Eye (tissue), 1 donor: ENCODE measurements around the gene UNK.
"Not testable (repeated sequence)": the region's sequence is repeated elsewhere in the genome, so short reads cannot be mapped to it uniquely, and the experiment has no call there.

ENCODE experiments used
- DNase-seq: peaks from one replicate; pipeline ENCODE4 v3.0.0-alpha.2; 2015

The UNK gene

DNA sequence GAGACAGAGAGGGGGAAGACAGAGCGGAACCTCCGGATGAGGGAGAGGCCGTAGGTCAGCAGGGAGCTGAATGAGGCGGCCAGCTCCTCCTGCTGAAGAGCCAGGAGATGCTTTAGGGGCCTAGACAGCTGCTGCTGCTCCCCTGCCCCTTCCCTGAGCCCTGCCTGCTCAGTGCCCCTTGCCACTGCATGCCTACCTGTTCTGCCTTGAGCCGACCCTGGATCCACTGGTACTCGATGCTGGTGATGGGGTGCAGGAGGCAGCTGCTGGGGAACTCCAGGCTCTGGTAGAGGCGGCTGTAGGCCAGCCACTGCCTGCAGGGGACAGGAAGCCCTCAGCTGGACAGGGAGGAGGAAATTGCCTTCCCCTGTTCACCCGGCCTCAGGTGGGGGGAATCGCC is 52.0 kb downstream of the UNK start:
- no peak for DNase-seq

DNA sequence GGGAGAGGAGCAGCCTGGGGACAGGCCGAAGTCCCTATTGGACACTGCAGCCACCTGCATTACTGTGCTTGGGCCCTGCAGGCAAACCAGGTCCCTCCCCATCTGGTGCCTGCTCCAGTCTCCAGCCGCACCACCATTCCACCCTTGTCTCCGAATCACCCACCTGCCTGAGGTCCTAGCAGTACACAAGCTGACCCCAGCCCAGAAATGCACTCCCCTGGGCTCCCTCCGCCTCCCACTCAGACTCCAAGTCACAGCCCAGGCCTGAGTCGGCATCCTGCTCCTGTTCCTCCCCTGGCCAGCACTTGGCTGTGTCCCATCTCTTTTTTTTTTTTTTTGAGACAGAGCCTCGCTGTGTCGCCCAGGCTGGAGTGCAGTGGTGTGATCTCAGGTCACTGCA is 53.3 kb downstream of the UNK start:
- DNase-seq: no peak

DNA sequence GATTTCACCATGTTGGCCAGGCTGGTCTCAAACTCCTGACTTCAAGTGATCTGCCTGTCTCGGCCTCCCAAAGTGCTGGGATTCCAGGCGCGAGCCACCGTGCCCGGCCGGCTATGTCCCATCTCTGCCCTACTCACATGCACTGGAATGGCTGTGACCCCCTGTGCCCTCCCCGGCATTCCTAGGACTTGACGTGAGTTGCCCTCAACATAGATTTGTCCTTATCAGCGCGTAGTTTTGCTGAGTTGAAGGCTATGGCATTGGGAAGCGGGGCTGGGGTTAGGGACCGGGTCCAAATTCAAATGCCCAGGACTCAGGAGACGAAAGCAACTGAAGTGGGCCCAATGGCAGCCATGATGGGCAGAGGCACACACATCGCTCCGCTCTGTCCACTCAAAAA is 53.8 kb downstream of the UNK start:
- no peak for DNase-seq

DNA sequence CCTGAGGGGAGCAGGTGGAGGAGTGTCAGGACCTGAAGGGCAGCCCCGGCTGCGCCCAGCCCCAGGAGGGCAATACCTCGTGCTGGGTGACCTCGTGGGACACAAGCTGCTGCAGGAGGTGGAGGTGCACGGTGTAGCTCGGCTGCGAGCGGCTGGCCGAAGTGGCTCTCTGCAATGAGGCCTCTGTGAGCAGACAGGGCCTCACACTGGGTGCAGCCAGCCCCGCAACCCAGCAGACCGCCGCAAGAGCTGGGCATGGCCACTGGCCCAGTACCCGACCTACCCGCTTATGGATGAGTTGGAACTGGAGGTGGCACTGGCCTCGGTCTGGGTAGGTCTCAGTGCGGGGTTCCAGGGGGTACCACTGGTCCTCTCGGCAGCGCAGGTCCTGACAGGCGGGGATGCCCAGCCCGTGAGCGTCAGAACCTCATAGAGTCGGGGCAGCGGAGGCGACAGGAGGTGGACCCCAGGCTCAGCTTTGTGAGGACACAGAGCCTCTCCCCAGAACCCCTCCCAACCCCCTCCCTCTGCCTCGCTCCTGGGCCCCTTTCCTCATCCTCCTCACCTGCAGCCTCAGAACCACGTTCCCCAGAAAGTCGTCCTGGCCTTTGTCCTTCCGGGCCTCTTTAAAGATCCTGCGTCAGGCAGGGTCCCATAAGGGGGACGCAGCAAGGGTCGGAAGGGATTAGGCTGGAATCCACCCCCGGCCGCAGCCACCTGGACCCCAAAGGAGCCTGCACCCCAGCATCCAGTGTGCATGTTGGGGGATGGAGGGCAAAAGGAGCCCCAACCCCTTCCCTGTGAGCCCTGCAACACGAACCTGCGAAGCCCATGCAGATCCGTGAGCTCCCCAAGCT is 55.6 kb downstream of the UNK start:
- DNase-seq: no peak

DNA sequence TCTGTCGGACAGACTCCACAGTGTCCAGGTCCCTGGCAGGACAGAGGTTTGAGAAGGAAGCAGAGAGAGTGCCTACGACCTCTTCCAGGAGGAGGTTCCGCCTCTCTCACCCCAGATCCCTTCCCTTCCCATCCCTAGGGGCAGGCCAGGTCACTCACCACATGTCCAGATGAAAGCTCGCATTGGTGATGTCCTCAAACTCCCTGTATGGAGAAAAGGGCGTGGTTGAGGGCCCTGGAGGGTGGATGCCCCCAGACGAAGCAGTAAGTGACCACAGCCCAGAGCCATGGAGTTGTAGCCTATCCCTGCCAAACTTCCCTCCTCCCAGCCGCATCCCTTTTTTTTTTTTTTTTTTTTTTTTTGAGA is 56.2 kb downstream of the UNK start:
- no peak for DNase-seq

DNA sequence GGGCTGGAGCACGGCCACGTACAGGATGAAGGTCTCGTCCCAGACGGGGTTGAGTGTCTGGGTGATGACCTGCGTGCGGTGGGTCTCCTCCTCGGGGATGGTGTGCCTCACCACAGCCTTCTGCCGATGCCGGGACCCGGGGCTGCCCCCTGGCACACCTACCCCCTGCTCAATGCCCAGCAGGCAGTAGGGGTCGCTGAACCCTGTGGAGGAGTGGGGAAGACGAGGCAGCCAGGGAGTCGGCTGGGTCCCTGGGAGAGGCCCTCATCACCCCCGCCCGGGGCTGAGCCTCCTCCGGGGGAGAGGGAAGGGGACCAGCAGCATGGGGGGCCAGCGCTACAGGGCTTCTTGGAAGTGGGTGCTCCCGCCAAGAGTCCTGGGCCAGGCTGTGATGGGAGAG is 57.8 kb downstream of the UNK start:
- no peak for DNase-seq

DNA sequence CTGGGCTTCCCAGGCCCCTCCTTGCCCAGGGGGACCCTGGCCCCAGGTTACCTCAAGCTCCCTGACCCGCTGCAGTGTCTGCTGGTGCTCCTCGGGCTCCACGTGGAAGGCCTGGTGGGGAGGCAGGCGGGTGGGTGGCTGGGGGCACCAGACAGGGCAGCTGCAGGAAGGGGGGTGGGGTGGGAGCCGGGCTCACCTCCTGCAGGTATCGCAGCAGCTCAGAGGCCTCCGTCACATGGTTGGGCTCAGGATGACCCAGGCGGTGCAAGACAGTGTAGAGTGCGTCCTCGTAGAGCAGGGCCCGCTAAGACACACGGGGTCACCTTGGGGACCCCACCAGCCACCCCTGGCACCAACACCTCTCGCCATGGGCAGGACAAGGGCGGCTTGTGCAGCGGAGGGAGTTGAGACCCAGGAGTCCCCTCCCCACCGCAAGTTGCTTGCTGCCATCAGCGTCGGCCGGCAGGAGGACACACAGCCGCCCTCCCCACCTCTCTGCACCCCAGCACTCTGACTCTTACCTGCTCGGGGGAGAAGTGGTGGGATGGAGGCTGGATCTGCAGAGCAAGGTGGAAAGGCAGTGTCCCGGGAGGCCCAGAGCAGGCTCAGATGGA is 58.5 kb downstream of the UNK start:
- DNase-seq: no peak

DNA sequence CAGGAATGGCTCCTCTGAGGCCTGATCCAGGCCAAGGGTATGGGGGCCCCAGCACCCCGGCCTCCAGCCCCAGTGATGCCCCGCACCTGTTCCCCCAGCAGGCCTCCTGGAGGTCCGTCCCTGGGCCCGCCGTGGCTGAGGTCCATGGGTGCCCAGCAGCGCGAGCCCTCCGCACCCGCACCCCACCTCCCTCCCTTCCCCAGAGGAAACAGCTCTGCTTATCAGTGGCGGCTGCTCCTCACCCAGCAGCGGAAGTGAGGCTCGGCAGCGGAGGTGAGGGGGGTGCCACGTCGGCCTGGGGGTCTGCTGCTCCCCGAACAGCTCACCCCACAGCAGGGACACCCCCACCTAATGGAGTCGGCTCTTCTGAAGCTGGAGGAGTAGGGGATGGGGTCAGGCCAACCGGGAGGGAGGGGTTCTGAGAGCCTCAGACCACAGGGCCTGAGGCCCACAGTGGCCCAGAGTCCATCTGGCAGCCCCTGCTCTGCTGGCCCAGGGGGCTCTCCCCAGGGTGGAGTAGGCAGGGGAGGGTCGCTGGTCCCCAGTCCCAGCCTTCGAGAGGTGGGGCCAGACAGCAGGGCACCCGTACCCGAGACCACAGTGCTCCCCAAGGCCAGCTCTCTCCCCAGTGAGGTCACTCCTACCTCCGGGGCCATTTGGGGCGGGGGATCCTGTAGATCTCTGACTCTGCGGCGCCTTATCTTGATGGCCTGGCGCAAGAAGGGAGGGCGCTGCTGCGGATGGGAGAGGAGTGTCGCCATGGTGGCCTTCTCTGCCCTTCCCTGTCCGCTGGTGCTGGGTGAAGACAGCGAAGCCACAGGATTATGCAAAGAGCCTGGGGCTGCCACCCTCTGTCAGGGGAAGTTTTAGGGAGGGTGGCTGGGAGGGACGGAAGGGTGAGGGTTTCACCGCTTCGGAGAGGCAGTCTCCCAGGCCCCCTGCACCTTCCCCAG is 59.2 kb downstream of the UNK start, which contains the start of gene UNC13D:
UNC13D (minus strand) TSS at position 828 of the 953 bp plus-strand sequence; CDS start at position 761, 67 bp downstream.
- no peak for DNase-seq

DNA sequence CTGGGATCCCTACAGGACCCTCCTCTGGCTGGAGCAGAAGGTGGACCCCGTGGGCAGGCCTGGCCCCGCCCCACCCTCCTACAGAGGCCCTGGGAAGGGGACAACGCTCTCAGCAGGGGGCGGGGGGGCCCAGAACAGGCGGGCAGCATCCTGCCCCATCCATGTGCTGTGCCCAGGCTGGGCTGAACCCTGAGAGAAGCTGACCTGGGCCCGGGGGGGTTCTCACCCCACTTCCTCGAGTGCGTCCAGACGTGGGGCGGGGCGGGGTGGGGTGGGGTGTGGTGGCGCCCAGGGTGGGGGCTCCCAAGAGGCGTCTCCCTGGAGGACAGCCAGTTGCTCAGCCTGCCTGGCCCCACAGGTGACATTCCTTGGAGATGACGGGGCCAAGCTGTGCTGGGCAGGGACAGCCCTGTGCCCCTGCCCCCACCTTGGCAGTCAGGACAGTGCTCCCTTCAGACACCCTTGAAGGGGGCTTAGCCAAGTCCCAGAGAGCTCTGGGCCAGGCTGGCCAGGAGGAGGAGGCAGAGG is 60.0 kb downstream of the UNK start:
- DNase-seq: no peak

DNA sequence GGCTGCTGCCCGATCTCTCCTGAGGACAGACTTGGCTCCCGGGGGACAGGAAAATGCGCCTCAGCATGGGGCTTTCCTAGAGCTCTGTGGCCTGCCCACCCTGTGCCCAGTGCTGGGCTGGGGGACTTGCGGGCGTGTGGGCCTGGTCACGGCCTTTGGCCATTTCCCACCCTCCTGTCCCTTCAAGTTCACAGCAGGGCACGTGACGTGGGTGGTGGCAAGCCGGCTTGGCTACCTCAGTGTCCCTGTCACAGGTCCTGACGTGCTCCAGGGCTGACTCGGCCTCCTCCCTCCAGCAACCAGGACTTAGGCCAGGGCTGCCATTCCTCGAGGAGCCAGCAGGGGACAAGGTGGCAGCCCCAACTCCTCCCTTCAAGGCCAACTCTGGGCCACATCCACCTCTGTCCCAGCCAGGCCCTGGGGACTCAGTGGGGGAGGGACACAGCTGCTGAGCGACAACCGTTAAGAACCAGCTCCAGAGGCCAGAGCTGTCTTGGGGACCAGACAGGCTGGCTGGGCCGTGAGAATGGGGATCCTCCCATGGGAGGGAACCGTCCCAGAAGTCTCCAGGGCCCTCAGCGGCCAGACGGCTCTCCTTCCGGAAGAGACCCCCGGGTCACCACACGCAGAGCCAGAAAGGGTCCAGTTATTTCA is 60.6 kb downstream of the UNK start:
- peak; percentile 86 for DNase-seq

DNA sequence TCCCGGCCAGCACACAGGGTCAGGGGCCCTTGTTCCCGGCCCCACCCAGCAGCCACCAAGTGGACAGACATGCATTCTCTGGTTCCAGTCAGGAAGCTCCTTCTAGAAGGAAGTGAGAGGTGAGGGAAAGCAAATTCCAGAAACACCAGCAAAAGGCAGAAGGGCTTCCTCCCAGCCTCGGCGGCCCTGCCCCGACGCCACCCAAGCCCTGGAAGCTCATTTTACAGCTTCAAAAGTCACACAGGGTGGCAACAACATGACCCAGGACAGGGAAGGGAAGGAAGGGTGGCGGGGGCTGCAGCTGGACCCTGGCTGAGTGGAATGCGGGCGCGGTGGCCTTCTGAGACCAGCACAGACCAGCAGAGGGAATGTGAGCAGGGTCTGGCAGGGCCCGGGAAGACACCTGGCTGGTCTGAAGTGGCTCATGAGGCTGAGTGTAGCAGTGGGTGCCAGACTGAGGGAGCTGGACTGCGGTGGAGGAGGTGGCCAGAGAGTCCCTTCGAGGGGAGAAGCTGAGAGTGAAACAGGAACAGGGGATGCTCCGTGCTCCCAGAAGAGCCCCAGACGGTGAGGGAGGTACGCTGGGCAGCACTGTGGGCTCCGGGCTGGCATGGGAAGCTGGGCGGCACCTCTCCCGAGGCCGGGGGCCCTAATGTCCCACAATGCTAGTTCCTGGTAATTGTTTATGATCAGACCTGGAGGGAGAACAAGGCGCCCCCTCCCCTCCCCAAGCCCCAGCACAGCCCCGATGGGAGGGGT is 61.5 kb downstream of the UNK start:
- no peak for DNase-seq

DNA sequence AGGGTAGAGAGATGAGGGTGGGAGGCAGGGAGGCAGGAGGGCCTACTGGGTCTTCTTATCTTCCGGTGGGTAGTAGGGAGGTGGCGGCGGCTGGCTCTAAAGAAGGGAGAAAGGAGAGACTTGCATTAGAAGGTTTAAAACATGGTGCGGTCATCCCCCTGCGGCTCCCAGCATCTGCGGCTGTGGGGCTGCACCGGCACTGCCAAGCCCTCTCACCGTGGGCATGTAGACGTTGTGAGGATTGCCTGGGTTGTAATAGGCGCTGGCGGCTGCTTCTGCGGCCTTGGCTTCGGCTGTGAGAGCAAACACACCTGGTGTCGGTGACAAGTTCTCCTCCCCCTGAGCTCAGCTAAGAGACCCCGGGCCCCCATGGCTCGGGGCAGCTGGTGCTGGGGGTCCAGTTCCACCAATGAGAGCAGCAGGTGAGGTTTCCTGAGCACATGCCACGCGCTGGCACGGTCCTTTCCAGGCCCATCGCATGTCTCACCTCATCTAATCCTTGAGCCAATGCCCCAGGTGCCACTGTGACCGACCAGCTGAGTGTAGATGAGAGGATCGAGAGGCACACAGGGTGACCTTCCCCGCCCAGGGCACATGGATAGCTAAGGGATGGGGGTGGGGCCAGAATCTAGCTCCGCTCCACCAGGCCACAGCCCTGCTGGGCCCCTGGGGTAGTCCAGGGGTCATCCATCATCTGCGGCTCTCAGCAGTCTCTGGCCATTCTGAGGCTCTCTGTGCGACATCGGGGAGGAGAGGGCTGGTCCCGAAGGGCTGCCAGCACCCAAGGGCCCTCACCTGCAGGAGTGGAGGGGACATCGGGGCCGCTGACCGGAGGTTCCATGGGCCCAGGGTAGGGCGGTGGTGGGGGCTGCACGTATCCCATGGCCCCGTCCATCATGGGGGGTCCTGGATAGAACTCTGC is 62.3 kb downstream of the UNK start:
- DNase-seq: no peak

DNA sequence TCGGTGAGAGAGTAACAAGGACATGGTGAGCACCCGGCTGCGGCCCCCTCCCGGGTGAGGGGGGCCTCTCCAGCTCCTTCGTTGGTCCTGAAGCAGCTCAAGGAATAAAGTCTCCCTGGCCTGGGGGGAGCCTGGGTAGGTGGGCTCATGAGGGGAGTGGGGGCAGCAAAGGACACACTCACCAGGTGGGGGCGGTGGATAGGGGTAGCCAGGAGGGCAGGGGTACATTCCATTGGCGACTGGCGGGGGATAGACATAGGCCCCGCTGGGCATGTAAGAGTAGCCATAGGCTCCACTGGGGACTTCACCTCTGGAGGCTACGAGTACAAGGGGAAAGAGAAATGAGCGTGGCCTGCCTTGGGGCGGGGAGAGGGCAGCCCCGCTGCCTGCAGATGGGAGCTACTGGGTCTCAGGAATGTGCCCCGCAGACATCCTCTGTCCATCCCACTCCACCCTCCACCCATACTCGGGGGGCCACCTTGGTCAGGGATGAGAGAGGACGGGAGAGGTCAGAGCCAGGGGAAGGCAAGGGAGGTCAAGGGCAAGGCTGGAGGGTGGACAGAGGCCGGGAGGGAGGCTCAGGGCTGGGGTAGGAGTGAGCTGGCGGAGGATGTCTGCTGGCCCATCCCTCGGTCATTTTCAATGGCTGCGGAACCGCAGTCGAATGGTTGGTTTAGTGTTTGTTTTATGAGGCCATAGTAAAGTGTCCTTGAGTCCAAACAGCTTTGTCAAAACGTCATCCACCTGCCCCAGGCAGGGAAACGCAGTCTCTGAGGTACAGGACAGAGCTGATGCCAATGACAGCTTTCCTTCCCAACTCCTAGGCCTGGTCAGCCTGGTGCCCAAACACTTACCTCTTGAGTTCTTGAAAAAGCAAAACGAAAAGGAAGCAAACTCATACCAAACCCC is 63.3 kb downstream of the UNK start:
- DNase-seq: no peak

DNA sequence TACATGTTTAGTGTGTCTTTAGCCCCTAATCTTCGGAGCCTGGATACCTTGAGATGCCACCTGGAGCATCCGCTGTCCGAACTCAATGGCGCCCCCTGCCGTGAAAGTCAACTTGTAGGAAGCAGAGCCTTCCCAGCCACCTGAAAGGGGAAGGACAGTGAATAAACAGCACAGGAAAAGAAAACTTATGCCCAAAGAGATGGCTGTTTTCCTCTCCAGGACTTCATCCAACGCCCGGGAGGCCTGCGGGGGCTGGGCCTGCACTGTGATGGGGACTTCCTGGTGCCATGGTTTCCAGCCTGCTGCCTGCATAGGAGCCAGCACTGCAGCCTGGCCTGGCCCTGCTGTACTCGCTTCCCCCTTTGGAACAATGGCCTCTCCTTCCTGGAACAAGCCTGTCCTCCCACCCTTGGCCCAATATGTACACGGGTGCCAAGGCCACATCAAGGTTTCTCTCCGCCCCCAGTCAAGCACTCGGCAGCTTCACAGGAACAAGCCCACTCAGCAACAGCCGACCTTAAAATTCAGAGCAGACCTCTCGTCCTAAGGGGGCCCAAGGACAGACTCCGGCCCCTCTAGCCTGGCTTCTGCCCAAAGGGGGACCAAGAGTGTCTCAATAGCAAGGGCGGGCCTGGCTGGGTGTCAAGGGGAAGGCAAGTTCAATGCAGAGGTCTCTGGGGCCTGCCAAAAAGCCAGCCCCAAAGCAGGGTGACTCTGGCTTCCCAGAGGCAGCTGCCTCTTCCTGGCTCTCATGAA is 64.1 kb downstream of the UNK start:
- DNase-seq: peak; percentile 72

DNA sequence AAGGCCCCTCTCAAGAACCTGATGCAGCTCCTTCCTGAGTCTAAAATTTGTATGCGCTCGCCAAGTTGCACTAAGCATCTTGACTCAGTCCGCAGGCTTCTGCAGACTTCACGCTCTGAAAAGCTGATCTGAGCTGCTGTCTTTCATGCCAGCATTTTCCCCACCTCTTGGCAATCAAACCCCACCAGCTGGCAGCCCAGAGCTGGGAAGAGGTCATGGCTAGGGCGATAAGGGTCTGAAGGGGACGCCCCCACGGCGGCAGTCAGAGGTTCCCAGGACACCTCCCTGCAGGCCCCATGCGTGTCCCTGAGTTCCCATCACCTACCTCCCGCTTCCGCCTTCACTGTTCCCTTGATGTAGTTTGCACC is 64.7 kb downstream of the UNK start:
- no peak for DNase-seq

DNA sequence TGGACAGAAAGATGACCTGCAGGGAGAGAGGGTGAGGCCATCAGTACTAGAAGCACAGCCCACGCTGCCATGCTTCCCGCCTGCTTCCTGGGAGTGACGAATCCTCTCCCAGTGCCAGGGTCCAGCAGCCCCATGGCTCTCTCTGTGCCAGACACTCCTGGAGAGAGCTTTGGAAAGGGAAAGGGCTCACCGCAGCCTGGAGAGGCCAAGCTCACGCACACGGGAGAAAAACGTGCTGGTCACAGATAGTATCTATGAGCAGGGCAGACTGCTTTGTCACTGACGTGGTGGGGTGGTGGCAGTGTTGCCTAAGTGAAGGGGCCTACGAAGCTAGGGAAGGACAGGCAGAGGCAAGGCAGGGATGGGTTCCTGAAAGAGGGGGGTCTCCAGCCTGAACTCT is 65.1 kb downstream of the UNK start:
- DNase-seq: no peak

DNA sequence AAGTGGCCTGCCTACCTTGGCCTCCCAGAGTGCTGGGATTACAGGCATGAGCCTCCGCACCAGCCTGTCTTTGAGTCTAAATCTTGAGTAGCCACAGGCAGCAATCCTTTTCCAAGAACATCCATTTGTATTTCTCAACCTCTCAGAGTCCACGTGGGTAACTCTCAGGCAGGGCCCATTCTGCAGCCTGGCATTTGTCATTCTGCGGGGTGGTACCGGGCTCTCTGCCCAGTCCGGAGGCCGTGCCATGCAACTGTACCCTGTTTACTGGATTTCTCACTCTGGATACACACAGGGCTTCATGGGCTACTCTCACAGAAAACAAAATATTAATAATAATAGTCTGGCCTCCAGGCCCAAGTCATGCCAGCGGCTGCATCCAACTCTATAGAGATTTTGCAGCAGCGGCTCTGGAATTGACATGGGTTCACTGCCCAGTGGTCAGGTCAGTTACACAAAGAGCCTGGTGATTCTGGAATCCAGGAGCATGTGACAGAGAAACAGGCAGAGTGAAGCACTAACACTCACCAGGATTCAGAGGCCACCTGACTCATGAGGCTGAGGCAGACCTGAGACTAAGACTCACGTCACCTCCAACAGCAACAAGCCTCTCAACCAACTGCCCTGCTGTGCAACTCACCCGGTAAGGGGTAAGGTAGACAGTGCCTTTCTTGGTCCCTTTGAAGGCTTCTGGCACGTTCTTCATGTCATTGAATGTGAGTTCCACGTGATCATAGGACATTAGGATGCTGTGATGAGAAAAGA is 66.5 kb downstream of the UNK start:
- no peak for DNase-seq

DNA sequence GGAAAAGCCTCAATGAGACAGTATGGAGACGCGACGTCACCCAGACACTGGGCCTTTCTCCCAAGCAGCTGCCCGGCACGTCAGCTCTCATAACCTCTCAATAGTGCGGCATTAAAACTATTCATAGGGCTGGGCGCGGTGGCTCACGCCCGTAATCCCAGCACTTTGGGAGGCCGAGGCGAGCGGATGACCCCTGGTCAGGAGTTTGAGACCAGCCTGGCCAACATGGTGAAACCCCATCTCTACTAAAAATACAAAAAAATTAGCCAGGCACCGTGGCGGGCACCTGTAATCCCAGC is 67.0 kb downstream of the UNK start:
- not testable (repeated sequence) for DNase-seq
